Stimulated activated CD8-positive, alpha-beta memory T cell treated with anti-CD3 and anti-CD28 coated beads, Interleukin-7, amount 100 ng/mL, for 24 hours (primary cell): Measurements from ENCODE around the gene PRCC.

Experiments
- DNase-seq: peaks from one replicate; pipeline ENCODE4 v3.0.0-alpha.2; 2020; ENCODE audit warnings: low read depth

PRCC gene, protein sequence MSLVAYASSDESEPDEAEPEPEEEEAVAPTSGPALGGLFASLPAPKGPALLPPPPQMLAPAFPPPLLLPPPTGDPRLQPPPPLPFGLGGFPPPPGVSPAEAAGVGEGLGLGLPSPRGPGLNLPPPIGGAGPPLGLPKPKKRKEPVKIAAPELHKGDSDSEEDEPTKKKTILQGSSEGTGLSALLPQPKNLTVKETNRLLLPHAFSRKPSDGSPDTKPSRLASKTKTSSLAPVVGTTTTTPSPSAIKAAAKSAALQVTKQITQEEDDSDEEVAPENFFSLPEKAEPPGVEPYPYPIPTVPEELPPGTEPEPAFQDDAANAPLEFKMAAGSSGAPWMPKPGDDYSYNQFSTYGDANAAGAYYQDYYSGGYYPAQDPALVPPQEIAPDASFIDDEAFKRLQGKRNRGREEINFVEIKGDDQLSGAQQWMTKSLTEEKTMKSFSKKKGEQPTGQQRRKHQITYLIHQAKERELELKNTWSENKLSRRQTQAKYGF

DNA sequence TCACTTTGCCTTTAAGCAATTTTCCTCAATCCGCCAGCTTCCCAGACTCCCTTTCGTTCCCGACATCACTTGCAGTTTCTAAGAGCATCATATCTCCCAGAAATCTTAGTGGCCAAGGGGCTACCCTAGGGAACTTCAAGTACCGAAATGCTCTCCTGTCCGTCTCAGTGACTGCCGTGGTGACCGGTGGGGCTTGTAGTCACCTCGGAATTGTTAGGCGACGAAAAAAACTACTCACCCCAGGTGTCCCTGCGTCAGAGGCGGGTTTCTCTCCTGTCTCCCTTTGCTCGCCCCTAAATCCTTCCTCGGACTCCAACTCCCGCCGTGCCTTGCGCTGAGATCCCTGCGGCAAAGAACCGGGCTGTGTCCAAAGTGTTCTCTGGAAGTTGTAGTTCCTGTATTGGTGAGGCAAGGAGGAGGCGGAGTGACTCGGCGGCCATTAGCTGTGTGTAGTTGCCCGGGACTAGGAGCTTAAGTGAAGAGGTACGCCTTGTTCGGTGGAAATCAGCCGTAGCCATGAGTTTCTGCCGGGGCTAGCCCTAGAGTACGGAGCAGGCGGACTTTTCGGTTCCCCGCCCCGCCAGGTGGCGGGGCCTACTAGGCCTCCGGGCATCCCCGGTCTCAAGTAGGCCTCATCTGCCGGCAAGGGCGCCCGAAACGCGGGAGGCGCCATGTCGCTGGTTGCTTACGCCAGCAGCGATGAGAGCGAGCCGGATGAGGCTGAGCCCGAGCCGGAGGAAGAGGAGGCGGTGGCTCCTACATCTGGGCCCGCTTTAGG is at the start of gene PRCC:
Gene PRCC, plus strand, starts transcription at position 435 of the 778 bp plus-strand sequence. Its CDS starts 237 bp downstream, at position 672.
- peak; percentile 82 for DNase-seq

DNA sequence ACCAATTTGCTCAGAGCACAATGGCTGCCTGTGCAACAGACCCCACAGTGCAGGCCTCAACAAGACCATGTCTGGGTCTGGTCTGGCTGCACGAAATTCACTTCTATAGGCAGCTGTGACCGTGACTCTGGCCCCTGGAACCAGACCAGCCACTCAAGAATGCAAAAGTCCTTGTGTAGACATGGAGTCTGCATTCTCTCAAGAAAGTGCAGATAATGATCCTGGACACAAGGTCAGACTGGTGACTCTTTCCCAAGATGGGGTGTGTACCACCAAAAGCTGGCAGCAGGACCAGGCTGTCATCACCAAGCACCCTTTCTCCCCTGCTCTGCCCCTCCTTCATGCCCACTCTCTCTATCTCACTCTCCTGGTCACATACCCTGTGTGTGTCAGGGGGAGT is 46.2 kb upstream of the PRCC start:
- no peak for DNase-seq

DNA sequence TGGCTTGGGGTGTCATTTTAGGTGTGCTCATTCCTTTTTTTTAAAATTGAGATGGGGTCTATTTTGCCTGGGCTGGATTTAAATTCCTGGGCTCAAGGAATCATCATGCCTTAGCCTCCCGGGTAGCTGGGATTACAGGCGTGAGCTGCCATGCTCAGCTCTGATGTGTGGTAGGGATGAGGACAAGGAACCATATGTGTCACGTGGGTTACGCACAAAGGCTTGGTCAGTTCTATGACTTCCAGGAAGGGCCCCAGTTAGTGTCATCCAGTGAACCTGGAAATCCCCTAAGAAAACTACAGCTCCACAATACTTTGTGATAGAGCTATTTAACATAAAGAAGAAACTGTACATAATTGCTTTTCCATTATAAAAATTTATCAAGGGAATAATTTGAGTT is 45.8 kb upstream of the PRCC start:
- DNase-seq = no peak

DNA sequence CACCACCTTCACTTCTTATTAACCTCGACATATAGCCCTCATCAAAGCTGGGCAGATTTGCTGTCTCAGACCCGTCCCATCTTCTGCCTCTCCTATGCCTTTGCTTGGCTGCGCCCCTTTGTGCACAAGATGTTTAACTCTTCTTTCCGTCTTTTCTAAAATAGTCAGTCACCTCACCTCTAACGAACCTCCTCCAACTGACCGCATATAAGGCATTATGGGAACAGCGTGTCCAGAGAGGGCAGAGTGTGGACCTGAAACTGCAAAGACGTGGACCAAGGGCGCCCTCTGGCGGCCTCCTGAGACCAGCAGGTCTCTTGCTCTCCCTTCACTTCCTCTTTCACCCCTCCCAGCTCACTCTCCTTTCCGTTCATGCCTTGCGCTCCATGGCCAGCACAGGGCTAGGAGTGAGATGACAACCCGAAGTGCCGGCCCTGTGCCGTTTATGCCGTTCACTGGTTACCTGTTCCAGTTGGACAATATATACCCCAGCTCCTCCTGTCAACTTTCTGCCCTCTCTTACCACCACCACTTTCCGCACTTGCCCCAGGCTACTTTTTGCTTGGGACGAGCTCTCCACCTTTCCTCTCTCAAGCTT is 41.6 kb upstream of the PRCC start:
- peak; percentile 55 for DNase-seq

DNA sequence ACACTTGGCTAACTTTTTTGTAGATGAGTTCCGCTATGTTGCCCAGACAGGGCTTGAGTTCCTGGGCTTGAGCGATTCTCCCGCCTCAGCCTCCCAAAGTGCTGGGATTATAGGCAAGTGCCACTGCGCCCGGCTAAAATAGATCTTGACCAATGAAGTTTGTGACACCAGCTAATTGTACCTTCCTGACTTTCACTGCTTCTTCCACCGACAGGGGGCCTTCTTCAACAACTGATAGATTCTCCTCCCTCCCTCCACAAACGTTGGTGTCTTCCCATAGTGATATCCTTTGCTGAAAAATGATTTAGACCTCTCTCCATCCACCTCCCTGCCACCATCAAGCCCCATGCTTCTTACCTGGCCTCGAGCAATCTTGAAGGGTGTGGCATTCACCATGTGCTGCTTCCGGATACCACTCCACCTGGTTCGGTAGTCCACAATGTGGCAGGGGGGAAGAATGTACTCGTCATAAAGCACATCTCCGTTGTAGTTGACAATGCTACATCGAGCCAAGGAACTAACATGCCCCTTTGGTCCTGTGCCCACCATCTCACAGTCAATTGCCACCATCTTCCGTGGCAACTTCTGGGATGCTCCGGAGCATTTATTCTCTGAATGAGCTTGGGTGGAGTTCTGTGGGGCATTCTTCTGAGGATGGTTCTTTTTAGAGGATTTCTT is 40.6 kb upstream of the PRCC start:
- no peak for DNase-seq

DNA sequence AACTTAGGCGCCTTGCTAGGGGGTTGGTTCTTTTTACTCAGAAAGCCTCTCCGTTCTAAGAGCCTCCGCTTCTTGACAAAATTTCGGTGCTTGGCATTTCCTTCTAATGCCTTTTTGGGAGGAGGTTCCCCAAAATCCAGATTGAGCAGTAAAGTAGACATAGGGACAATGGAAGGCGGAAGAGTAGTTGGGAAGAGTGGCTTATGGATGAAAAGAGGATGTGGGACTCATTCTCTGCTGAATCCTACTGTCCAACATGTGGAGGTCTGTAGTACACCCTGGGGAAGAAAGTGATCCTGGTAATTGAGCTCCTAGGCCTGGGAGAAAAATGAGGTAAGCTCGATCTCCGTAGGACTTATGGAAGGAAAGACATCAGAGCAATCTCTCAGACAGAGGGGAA is 39.8 kb upstream of the PRCC start:
- no peak for DNase-seq

DNA sequence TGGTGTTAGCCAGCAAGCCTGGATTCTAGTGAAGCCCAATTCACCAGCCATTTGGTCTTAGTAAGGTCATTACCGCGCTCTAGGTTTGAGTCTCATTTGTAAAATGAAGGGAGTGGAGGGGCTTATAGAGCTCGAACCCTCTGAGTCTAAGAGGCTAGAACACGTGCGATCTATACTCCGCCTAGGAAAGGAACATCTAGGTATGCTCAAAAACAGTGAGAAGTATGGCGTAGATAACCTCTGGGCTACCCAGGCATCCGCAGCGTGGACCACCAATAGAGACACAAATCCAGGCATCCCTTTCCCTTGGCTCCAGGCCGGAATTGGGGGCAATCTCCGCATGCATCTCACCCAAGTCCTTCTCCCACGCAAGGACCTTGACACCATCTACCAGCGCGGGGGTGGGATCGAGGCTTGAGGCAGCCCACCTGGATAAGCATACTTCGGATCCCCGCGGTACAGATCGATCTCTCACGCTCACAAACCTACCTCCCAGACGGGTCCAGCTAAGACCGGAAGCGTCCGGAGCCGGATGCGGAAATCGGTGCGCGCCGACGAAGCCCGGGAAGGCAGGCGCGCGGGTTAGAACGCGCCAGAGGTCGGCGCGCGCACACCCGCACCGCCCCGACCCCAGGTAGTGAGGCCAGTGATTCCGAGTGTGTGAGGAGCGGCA is 39.3 kb upstream of the PRCC start, which contains the start of gene METTL25B:
Gene METTL25B, plus strand, starts transcription at position 544 of the 673 bp plus-strand sequence. CDS start 636 bp downstream, outside the sequence.
- DNase-seq = peak; percentile 52

DNA sequence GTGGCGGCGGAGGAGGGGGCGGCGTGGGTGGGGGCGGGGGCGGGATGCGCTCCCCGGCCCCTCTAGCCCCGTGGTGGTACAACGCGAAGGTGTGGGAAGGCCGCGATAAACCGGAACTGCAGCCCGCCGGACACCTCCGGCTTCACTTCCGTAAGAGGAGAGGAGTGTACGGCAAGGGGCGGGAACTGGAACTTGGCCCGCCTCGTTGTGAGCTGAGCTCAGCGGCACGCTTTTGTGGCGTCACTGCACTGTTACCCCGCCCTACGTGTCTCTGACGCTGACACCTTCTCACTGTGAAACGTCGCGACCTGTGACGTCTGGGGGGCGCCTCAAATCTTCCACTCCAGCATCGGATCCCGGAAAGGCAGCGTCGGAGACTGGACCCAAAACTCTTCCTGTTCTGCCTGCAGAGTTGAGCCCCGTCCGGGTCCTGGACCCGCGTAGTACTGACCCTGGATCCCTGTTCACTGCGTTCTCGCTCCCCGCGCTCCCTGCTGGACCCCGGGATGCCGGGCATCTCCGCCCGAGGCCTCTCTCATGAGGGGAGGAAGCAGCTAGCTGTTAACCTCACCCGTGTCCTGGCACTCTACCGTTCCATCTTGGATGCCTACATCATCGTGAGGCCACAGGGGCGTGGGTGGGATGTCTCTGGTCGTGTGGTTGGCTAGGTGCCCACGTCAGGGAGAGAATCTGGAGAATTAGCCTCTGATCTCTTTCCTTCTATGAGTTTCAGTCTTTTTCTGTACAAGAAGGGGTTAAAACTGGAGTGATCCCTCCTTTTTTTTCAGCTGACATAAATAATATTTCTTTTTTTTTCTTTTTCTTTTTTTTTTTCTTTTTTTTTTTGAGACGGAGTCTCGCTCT is 38.5 kb upstream of the PRCC start, which contains the start of gene ISG20L2:
Gene ISG20L2, minus strand, starts transcription at position 168 of the 864 bp plus-strand sequence. CDS start 1,114 bp downstream, outside the sequence.
- DNase-seq = peak; percentile 90

DNA sequence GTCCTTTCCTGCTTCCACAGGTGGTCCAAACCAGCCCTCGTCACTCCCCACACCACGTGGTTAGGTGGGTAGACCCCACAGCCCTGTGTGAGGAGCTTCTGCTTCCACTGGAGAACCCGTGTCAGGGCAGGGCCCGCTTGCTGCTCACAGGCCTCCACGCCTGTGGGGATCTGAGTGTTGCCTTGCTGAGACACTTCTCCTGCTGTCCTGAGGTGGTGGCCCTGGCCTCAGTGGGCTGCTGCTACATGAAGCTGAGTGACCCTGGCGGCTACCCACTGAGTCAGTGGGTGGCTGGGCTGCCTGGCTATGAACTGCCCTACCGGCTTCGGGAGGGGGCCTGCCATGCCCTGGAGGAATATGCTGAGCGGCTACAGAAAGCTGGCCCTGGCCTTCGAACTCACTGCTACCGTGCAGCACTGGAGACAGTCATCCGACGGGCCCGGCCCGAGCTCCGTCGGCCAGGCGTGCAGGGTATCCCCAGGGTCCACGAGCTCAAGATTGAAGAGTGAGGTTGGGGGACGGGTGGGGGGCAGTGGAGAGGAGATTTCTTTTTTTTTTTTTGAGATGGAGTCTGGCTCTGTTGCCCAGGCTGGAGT is 33.2 kb upstream of the PRCC start:
- no peak for DNase-seq

DNA sequence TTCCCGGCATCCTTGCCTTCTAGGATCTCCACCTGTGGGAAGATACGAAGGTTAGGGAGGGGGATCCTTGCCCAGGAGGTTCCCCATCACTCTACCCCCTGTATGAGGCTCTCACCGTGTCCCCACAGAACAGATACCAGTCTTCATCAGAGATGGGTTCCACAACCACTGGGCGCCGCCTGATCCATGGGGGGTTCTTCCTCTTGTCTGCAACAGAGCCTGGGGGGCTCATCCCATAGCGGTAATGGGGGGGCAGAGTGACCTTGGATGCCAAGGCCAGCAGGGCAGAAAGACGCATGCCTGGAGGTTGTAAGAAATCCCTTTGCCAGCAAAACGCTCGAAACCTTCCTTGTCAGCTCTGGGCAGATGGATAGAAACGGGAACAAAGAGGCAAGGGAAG is 28.9 kb upstream of the PRCC start:
- no peak for DNase-seq

DNA sequence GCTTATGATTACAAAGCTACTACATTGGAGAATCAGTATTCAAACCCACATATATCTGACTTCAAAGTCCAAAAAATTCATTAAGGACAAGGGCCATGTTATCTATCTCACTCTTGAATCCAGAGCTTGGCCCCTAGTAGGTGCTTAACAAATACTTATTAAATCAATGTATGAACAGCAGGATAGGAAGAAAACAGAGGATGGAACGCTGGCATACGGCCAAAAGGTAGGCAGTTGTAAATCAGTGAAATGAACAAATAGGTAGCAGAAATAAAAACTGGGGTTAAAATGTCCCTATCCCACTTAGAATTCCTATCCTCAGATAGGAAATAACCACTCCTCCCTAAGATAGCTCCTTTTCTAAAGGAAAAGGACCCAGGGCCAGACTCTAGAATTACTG is 28.4 kb upstream of the PRCC start:
- no peak for DNase-seq

DNA sequence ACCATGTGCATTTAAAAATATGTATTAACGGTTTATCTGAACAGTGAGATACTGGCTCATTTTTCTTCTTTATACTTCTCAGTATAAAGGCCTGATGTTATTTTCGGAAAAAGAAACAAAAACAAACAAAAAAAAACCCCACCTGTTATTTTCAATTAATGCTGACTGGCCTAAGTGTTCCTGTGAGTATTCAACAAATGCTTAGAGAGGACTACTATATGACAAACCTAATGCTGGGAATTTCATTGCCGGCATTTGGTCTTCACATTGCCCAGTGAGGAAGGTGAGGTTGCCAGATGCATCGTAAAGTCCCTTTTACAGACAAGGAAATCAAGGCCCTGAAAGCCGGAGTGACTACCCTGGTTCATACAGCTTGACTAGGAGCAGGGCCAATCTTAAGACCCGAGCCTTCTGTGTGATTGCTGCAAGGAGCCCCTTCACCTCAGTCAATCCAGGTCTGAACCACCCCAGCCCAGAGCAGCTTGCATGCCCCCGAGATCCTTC is 27.0 kb upstream of the PRCC start:
- DNase-seq = no peak

DNA sequence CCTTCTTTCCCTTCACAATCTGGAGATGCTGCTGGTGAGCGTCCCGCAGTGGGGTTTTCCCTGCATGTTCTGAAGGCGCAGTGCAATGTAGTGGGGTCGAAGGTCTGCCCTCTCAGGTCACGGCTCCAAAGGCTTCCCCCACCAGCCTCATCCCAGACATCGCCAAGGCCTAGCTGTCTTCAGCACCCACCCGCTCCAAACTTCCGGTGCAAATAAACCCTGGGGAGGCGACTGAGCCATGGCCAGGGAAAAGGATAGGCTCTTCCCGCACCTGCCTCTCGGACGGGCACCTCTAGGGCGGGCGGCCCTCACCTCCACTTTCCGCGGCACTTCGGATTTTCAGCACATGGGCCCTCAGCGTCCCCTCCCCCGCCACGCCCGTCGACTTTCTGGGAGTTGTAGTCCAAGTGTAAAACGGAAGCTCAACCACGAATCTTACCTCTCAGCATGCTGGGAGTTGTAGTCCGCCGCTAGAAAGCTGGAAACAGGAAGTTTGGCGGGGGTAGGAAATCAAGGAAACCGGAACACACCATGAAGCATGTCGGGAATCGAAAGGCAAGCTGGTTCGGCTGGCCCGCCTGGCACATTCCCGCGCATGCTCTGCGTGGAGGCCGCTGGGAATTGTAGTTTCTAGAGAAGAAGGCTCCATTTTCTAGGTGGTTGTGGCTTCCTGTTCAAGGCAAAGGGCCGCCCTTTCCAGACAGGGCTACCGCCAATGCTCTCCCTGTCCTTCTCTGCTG is 26.4 kb upstream of the PRCC start, which contains the start of gene MRPL24:
Gene MRPL24, minus strand, starts transcription at position 348 of the 740 bp plus-strand sequence. CDS start 2,384 bp downstream, outside the sequence.
- DNase-seq = peak; percentile 92

DNA sequence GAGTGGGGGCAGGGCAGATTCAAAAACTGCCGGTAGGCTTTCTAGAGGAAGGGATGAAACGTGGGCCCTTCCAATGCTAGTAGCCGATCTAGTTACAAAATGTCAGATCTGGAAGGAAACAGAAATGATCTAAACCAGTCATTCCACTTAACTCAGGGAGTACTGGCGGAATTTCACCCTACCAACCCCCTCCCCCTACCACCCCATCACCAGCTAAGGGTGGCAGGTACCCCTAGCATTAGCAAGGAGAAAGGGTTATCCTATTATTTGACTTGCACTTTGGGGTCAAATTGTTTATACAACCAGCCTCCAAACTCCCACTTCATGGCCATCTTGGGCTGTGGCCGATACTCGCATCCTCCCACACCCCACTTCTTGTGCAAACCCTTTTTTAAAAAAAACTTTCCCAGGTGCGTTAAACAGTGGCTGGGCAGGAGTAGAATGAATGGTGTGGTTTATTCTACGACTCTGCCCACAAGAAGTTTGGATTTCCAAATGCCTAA is 25.8 kb upstream of the PRCC start:
- DNase-seq = no peak

DNA sequence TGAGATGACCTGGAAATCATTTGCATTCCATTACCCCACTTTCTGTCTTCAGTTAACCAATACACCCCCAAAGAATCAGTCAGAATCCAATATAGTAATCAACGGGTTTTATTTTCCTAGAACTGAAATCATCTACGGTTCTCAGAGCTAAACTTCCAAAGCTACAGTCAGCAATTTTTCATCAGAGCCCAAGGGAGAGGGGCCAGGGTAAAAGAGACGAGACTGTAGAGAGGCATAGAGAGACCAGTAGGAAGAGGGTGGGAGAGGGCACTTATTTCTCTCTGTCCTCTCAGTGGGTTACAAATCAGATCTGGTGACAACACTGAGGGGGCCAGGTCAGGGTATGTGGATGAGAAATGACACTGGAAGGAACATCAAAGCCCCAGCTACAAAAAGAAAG is 25.3 kb upstream of the PRCC start:
- DNase-seq = no peak

DNA sequence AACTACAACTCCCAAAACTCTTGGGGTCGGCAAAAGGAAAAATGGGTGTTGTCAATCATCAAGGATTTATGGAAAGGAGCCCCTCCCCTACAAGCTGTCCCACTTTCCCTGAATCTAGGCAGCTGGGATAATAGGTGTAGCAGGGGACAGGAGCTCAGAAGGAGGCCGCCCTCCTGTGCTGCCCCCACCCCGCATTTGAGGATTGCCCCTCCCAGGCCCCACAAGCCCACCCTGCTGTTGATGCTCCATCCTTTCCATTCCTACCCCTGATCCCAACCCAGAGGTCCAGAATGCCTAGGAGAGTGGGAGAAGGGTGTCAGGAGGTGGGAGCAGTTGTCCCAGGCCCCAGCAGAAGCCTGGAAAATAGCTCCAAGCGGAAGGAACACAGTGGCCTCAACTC is 24.5 kb upstream of the PRCC start:
- no peak for DNase-seq

DNA sequence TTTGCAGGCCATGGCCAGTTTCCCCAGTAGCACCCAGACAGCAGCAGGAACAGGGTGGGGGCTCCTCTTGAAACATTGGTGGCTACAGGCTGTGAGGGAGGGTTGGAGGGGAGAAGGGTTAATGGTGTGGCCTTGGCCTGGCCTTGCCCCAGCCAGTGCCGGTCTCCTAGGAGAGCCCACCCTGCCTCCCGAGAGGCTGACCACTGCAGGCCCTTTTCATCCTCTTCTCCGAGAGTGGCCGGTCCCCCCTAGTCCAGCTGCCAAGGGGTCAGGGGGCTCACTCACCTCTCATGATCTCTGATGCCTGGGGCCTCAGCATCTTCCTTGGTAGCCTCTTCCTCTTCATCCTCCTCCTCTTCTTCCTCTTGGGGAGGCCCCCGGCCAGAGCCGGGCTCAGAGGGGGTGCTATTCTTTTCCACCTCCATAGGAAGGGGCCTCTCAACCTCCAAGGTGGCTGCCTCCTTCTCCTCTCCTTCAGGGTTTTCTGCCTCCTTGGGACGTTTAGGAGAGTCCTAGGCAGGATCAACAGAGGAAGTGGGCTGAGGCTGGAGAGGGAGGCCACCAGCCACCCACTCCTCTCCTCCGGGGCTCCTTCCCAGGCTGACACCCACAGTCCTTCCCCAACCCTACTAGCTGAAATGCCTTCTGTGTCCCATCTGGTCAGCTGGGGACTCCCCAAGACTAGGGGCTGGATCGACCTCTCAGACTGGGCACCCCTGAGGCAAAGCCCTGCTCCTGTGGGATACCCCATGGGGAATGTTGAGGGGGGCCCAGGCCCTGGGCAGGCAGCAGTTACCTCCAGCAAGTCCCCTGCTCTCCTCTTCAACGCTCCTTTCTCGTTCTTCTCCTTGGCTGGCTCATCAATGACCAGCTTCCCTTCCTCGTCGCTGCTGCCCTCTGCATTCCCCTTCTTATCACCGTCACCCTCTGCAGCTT is 23.7 kb upstream of the PRCC start:
- no peak for DNase-seq
